Gastroesophageal sphincter (tissue), 4 donors: ENCODE results near the gene GALNT18. TPM values are rescaled to one million over a fixed set of nuclear protein-coding genes. Genes with fewer than 3 reads are reported as not detected.

Experiments used
- ATAC-seq: fragments of 150-250 bp; one replicate; pipeline ENCODE4 v1.9.1; 2016; ENCODE audit warnings: mild to moderate bottlenecking, moderate library complexity
- H3K27ac ChIP-seq, 4 donors: fragments of 200-600 bp; sonication (generic) in 3 of 4; 1 replicate in 3 of 4; 2 replicates in 1 of 4; pipeline ENCODE4 v1.5.1; 2016 to 2019
- H3K27me3 ChIP-seq: fragments of 200-600 bp; sonication (generic); one replicate; pipeline ENCODE4 v1.5.1; 2019
- H3K36me3 ChIP-seq, 2 donors: fragments of 200-600 bp; sonication (generic); one replicate each; pipeline ENCODE4 v1.5.1; 2019; ENCODE audit warnings: control low read depth in 1 of 2
- H3K4me1 ChIP-seq, 3 donors: fragments of 200-600 bp; sonication (generic); 1 replicate in 2 of 3; 2 replicates in 1 of 3; pipeline ENCODE4 v1.5.1; 2016 to 2019; ENCODE audit warnings: control low read depth in 2 of 3
- H3K4me3 ChIP-seq, 2 donors: fragments of 200-600 bp; sonication (generic); one replicate each; pipeline ENCODE4 v1.5.1; 2019; ENCODE audit warnings: mild to moderate bottlenecking in 1 of 2, moderate library complexity in 1 of 2
- H3K9me3 ChIP-seq, 3 donors: fragments of 200-600 bp; sonication (generic); one replicate each; pipeline ENCODE4 v1.5.1; 2017 to 2019; ENCODE audit warnings: control low read depth in 2 of 3
- CTCF ChIP-seq, 4 experiments: fragments of 200-600 bp in 2 of 4; fragments of 450-650 bp in 2 of 4; sonication (generic) in 1 of 4; IDR thresholded peaks; one replicate each; pipeline ENCODE4 v1.5.1; 2017 to 2019; ENCODE audit warnings: antibody characterized with exemption in 4 of 4, mild to moderate bottlenecking in 2 of 4, moderate library complexity in 2 of 4
- EP300 ChIP-seq: sonication (generic); formaldehyde crosslinking; IDR thresholded peaks from one replicate; pipeline ENCODE4 v1.6.1; 2017; ENCODE audit warnings: antibody characterized with exemption, mild to moderate bottlenecking
- POLR2A ChIP-seq, 2 donors: fragments of 450-650 bp; IDR thresholded peaks; one replicate each; pipeline ENCODE4 v1.6.1; 2017; ENCODE audit warnings: antibody characterized with exemption in 2 of 2, mild to moderate bottlenecking in 2 of 2, moderate library complexity in 1 of 2
- POLR2AphosphoS5 ChIP-seq: sonication (generic); formaldehyde crosslinking; IDR thresholded peaks from one replicate; pipeline ENCODE4 v1.6.1; 2017; ENCODE audit warnings: antibody characterized with exemption
- WGBS, 2 donors: methylation state at CpG; one replicate each; pipeline ENCODE4 v1.1.5; 2018; ENCODE audit warnings: low coverage in 1 of 2; 5-methylcytosine and 5-hydroxymethylcytosine counted together
- total RNA-seq, 4 donors: library from RNA; depleted of rRNA; stranded (reverse); fragments of >200 nt; gene quantifications; one replicate each; pipeline ENCODE4 v1.1.0, GENCODE V29; 2016

GALNT18 gene
- total RNA-seq, 4 donors from 2014 or later, result 16.0 to 65.6 (median 35.2) TPM

GRCh38 chr11:11329062-11329806 is 292.6 kb downstream of the GALNT18 start:
- peaks cover 0 to 87% of the 10 kb centered on the region in 2 donors for H3K36me3 ChIP-seq
- TF ChIP-seq EP300 (no peak), CTCF (IDR thresholded peaks at IDR 0.05) (no peak), POLR2AphosphoS5 (no peak), POLR2A (IDR thresholded peaks at IDR 0.05) (no peak)

GRCh38 chr11:11324090-11324489 is 297.7 kb downstream of the GALNT18 start:
- 56 to 63% methylated on average over 1 of the region's 1 CpG for WGBS, 2 donors
- H3K4me3 ChIP-seq, result no peak overlapping the region

More at GRCh38 chr11:11329062-11329806, 292.6 kb downstream of the GALNT18 start:
- Histone ChIP-seq H3K27me3 (no peaks in the 10 kb centered on the region), H3K27ac (no peak overlapping the region), H3K4me1 (no peaks in the 10 kb centered on the region), H3K4me3 (no peak overlapping the region), H3K9me3 (no peaks in the 10 kb centered on the region)
- ATAC-seq, result no peak
- 61 to 70% methylated on average over 2 to 3 of the region's 4 CpGs for WGBS, 2 donors

GRCh38 chr11:11322101-11322500 is 299.7 kb downstream of the GALNT18 start:
- no peak for ATAC-seq
- Histone ChIP-seq H3K4me1 (no peaks in the 10 kb centered on the region), H3K9me3 (no peaks in the 10 kb centered on the region), H3K36me3 (peaks cover 0 to 60% of the 10 kb centered on the region in 2 donors), H3K27ac (no peak overlapping the region), H3K4me3 (no peak overlapping the region), H3K27me3 (no peaks in the 10 kb centered on the region)
- no peak for TF ChIP-seq POLR2AphosphoS5
- TF ChIP-seq POLR2A (IDR thresholded peaks at IDR 0.05), result no peak
- TF ChIP-seq CTCF (IDR thresholded peaks at IDR 0.05), result no peak
- TF ChIP-seq EP300, result no peak

More at GRCh38 chr11:11324090-11324489, 297.7 kb downstream of the GALNT18 start:
- H3K27ac ChIP-seq, result no peak overlapping the region
- no peaks in the 10 kb centered on the region for H3K4me1 ChIP-seq
- no peak for ATAC-seq
- peaks cover 0 to 77% of the 10 kb centered on the region in 2 donors for H3K36me3 ChIP-seq
- H3K27me3 ChIP-seq, result no peaks in the 10 kb centered on the region
- TF ChIP-seq EP300 (no peak), POLR2A (IDR thresholded peaks at IDR 0.05) (no peak), CTCF (IDR thresholded peaks at IDR 0.05) (no peak), POLR2AphosphoS5 (no peak)
- H3K9me3 ChIP-seq, result no peaks in the 10 kb centered on the region

- 57 to 80% methylated on average over 1 of the region's 2 CpGs for WGBS, 2 donors
- no peak for ATAC-seq
Observed at GRCh38 chr11:11320825-11321224, 301.0 kb downstream of the GALNT18 start.

More at GRCh38 chr11:11320825-11321224, 301.0 kb downstream of the GALNT18 start:
- Histone ChIP-seq H3K36me3 (peaks cover 0 to 48% of the 10 kb centered on the region in 2 donors), H3K4me1 (no peaks in the 10 kb centered on the region), H3K4me3 (no peak overlapping the region), H3K9me3 (no peaks in the 10 kb centered on the region), H3K27me3 (no peaks in the 10 kb centered on the region), H3K27ac (no peak overlapping the region)
- TF ChIP-seq EP300 (no peak), POLR2A (IDR thresholded peaks at IDR 0.05) (no peak), CTCF (IDR thresholded peaks at IDR 0.05) (no peak), POLR2AphosphoS5 (no peak)
